ENCODE data around the gene SORBS2. TPM values are rescaled to one million over a fixed set of nuclear protein-coding genes. Genes with fewer than 3 reads are reported as not detected.

SORBS2 gene
- total RNA-seq, 1 donor from 2014 or later, result not detected

DNA sequence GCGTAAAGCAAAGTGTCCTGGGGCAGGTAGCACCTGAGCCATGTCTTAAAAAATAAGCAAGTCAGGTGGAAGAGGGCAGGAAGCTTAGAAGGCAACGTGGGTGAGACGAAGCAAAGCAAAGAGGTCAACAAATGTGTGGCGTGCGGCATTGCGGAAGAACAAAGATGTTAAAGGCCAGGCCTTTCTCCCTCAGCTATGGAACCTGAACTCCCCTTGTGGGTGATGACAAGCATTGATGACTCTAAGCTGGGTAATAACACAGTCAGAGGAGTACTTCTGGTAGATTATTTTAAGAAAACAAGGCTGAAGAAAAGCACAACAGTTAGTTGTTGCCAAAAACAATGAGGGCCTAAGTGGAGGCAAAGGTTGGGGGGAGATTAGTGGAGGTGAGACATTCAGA is 29.0 kb upstream of the SORBS2 start:
- CTCF ChIA-PET, result no interaction called here
- no peaks in the 10 kb centered on the region for H3K4me1 Mint-ChIP-seq
- no peak for ATAC-seq (ENCODE audit: low read depth)
- peaks cover 9% of the 10 kb centered on the region for H3K9me3 Mint-ChIP-seq
- H3K27ac Mint-ChIP-seq, result no peak overlapping the region
- no peaks in the 10 kb centered on the region for H3K27me3 Mint-ChIP-seq
- TF ChIP-seq, protein P1, sequence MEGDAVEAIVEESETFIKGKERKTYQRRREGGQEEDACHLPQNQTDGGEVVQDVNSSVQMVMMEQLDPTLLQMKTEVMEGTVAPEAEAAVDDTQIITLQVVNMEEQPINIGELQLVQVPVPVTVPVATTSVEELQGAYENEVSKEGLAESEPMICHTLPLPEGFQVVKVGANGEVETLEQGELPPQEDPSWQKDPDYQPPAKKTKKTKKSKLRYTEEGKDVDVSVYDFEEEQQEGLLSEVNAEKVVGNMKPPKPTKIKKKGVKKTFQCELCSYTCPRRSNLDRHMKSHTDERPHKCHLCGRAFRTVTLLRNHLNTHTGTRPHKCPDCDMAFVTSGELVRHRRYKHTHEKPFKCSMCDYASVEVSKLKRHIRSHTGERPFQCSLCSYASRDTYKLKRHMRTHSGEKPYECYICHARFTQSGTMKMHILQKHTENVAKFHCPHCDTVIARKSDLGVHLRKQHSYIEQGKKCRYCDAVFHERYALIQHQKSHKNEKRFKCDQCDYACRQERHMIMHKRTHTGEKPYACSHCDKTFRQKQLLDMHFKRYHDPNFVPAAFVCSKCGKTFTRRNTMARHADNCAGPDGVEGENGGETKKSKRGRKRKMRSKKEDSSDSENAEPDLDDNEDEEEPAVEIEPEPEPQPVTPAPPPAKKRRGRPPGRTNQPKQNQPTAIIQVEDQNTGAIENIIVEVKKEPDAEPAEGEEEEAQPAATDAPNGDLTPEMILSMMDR (IDR thresholded peaks at IDR 0.05), result no peak
- intact Hi-C loops (cut with micrococcal nuclease), result no loop called here
- DNase-seq, result no peak
- no peaks in the 10 kb centered on the region for H3K36me3 Mint-ChIP-seq (ENCODE audit: low read depth)
- POLR2A ChIA-PET, result no interaction called here
- no peak overlapping the region for H3K4me3 Mint-ChIP-seq

DNA sequence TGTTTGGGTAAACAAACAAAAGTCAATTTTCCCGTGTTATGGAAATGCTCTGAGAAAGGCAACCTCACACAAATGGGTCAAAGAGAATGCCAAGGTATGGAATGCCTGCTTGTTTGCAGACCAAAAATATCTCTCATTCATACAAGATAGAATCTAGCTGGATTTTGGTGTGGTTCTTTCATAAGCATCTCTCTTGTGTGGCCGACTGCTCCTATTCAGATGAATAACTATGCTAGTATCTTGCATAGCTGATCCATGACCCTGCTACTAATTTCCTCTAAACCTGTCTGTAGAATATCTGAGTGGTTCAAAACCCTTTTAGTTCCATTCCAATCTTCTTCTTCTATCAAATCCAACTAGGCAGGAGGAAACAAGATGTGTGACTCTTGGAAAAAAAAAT is 28.2 kb upstream of the SORBS2 start:
- POLR2A ChIA-PET, result no interaction called here
- DNase-seq (no peak), ATAC-seq (ENCODE audit: low read depth) (no peak)
- Mint-ChIP-seq H3K4me3 (no peak overlapping the region), H3K4me1 (no peaks in the 10 kb centered on the region), H3K27ac (no peak overlapping the region), H3K36me3 (ENCODE audit: low read depth) (no peaks in the 10 kb centered on the region), H3K27me3 (no peaks in the 10 kb centered on the region), H3K9me3 (peaks cover 3% of the 10 kb centered on the region)
- CTCF ChIA-PET, result no interaction called here
- TF ChIP-seq, protein P1 (IDR thresholded peaks at IDR 0.05), result no peak
- intact Hi-C loops (cut with micrococcal nuclease), result no loop called here

DNA sequence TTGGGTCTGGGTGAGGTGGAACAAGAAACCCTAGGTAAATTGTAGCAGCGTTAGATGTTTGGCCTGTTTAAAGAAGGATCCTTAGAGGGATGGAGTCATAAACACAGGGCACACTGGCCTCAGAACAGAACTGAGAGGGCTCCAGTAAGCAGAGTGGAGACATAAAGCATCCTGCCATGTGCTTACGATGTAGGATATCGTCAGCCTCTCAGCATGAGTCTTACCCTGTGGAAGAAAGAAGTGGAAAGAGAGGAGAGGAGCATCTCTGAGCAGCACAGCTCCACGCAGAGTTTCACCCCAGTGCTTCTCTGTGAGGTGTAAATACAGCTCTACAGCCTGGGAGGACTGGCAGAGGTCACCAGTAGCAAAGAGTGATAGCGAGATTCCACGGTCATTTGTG is 27.8 kb upstream of the SORBS2 start:
- Mint-ChIP-seq H3K27ac (no peak overlapping the region), H3K4me3 (no peak overlapping the region), H3K9me3 (peaks cover 3% of the 10 kb centered on the region), H3K27me3 (no peaks in the 10 kb centered on the region), H3K36me3 (ENCODE audit: low read depth) (no peaks in the 10 kb centered on the region), H3K4me1 (no peaks in the 10 kb centered on the region)
- ATAC-seq (ENCODE audit: low read depth) (no peak), DNase-seq (no peak)
- TF ChIP-seq, protein P1 (IDR thresholded peaks at IDR 0.05), result no peak
- CTCF ChIA-PET, result no interaction called here
- intact Hi-C loops (cut with micrococcal nuclease), result no loop called here
- POLR2A ChIA-PET, result no interaction called here

DNA sequence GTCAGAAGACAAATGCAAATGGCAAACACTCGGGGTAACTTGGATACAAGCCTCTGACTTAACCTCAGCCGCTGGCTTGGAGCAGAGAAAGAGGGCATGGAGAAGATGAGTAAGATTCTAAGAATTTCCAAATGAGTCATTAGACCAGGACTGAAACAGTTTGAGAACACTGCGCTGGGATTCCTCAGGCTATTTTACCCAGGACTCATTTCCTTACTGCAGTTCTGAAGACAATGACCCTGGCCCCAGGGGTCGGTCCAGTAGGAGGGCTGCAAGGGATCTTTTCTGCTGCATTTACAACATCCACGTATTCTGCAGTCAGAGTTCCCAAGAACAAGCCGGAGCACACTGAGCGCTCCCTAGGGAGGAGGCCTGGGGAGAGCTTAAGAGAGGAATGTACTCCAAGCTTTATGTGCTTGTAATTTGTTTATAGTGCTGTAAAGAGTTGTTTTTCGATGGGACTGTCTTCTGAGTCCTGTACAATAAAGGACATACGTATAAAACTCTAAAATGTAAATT is 27.3 kb upstream of the SORBS2 start:
- no peak overlapping the region for H3K27ac Mint-ChIP-seq
- no peak for DNase-seq
- no peaks in the 10 kb centered on the region for H3K27me3 Mint-ChIP-seq
- no peak overlapping the region for H3K4me3 Mint-ChIP-seq
- TF ChIP-seq, protein P1 (IDR thresholded peaks at IDR 0.05), result no peak
- ChIA-PET POLR2A (no interaction called here), CTCF (no interaction called here)
- H3K4me1 Mint-ChIP-seq, result no peaks in the 10 kb centered on the region
- H3K36me3 Mint-ChIP-seq (ENCODE audit: low read depth), result no peaks in the 10 kb centered on the region
- intact Hi-C loops (cut with micrococcal nuclease), result no loop called here
- no peaks in the 10 kb centered on the region for H3K9me3 Mint-ChIP-seq
- ATAC-seq (ENCODE audit: low read depth), result no peak

DNA sequence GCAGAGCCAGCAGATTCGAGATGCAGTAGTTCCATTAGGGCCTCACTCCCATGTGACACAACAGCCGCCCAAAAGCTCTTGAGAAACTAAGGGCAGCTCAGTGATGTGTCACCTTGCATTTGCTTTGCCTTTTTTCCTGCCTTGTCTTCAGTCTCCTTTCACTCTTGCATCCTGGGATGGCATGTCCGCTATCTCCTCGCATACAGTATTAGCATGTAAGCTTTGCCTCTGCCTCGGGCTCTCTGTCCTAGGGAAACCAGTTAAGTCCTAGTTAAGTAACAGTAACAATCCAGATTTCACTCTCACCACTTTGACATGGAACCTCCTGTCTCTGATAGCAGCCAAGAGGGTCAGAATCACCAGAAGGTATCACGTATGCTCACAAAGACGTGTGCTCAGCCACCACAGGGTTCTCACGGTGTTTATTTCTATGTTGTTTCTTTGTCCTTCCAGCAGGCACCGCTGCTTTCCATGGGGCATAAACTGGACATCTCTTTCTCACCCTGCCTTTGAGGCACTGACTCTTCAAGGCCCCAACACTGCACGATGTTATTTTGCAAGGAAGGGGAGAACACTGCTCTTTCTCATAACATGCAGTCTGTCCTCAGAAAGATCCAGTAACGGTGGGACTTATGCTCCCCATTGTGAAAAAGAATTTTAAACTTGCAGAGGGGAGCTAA is 26.7 kb upstream of the SORBS2 start:
- intact Hi-C loops (cut with micrococcal nuclease), result no loop called here
- DNase-seq, result no peak
- CTCF ChIA-PET, result no interaction called here
- Mint-ChIP-seq H3K27ac (no peak overlapping the region), H3K4me3 (no peak overlapping the region), H3K36me3 (ENCODE audit: low read depth) (no peaks in the 10 kb centered on the region), H3K27me3 (no peaks in the 10 kb centered on the region), H3K4me1 (no peaks in the 10 kb centered on the region), H3K9me3 (no peaks in the 10 kb centered on the region)
- ATAC-seq (ENCODE audit: low read depth), result no peak
- POLR2A ChIA-PET, result no interaction called here
- TF ChIP-seq, protein P1 (IDR thresholded peaks at IDR 0.05), result no peak

Data from activated B cell treated with CpG ODN at 0.5 μM for 24 hours (primary cell).